HCT116 (cell line): ENCODE measurements around the gene SGMS1. TPM values are rescaled to one million over a fixed set of nuclear protein-coding genes. Genes with fewer than 3 reads are reported as not detected.

Experiments used
- ATAC-seq: fragments of 200-7000 bp; cut with Tn5 transposase; 2 replicates; pipeline ENCODE4 v1.9.1; 2020; ENCODE audit warnings: mild to moderate bottlenecking, moderate library complexity
- BruUV-seq: library from RNA; stranded (reverse); fragments of 400-500 nt; replicated peaks from 2 replicates; lab custom pipeline; 2021; lab: Mats Ljungman, UMichigan
- CTCF ChIA-PET: fragments of 300-600 bp; sonication (Branson Sonifier 250); formaldehyde crosslinking; loops from one replicate; lab custom pipeline; 2021; ENCODE audit warnings: antibody characterized with exemption; lab: Charles Lee
- POLR2A ChIA-PET: fragments of 300-600, 350-600 bp; sonication (Branson Sonifier 250); formaldehyde crosslinking; loops from one replicate; lab custom pipeline; 2021; ENCODE audit warnings: antibody characterized with exemption; lab: Charles Lee
- RAD21 ChIA-PET, 2 experiments: fragments of 300-600 bp; sonication (Branson Sonifier 250); formaldehyde crosslinking; loops; one replicate each; lab custom pipeline; 2023; ENCODE audit warnings: low total read pairs in 2 of 2; ENCODE audit not compliant: uncharacterized antibody in 2 of 2, unreplicated experiment in 2 of 2, low non-redundant PET in 1 of 2; lab: Charles Lee
- DNase-seq: peaks from one replicate; pipeline ENCODE4 v3.0.0-alpha.2; 2010; ENCODE audit warnings: low read depth, low spot score
- H2AFZ ChIP-seq: fragments of 200-600 bp; shearing (Covaris generic), sonication (generic); 2 replicates; pipeline ENCODE4 v1.6.1; 2017; ENCODE audit warnings: low read depth, mixed run types, mixed read lengths, antibody characterized with exemption, low read length; ENCODE audit not compliant: poor library complexity, severe bottlenecking
- H3K27ac ChIP-seq: 2 replicates; pipeline ENCODE4 v1.5.1; 2012; ENCODE audit warnings: low read depth, low read length
- H3K27me3 ChIP-seq: fragments of 200-600 bp; sonication (generic); 2 replicates; pipeline ENCODE4 v1.6.1; 2016; ENCODE audit warnings: mixed run types, low read length, mixed read lengths; ENCODE audit not compliant: insufficient read depth
- H3K36me3 ChIP-seq, 2 experiments: fragments of 200-500 bp in 1 of 2; fragments of 200-600 bp in 1 of 2; sonication (Bioruptor generic) in 1 of 2; sonication (generic) in 1 of 2; 2 replicates each; pipeline versions ENCODE4 v1.5.1 to v1.6.1; 2014 to 2016; ENCODE audit warnings: low read length in 2 of 2, inconsistent platforms in 1 of 2, mixed read lengths in 1 of 2, mixed run types in 1 of 2; ENCODE audit not compliant: insufficient read depth in 2 of 2, control insufficient read depth in 1 of 2
- H3K4me1 ChIP-seq, 2 experiments: fragments of 200-600 bp in 1 of 2; sonication (generic) in 1 of 2; 2 replicates each; pipeline versions ENCODE4 v1.5.1 to v1.6.1; 2012 to 2017; ENCODE audit warnings: low read length in 2 of 2, inconsistent platforms in 1 of 2, mild to moderate bottlenecking in 1 of 2, mixed read lengths in 1 of 2, mixed run types in 1 of 2, moderate library complexity in 1 of 2; ENCODE audit not compliant: insufficient read depth in 2 of 2, control insufficient read depth in 1 of 2
- H3K4me2 ChIP-seq: fragments of 200-600 bp; sonication (generic); 2 replicates; pipeline ENCODE4 v1.6.1; 2017; ENCODE audit warnings: mixed run types, low read length, mixed read lengths
- H3K4me3 ChIP-seq, 2 experiments: fragments of 200-600 bp in 1 of 2; sonication (generic) in 1 of 2; replicated peaks in 1 of 2; 2 replicates each; pipeline ENCODE4 v1.5.1; 2011 to 2016; ENCODE audit warnings: low read length in 2 of 2, control low read depth in 1 of 2, low read depth in 1 of 2, mild to moderate bottlenecking in 1 of 2, mixed read lengths in 1 of 2, mixed run types in 1 of 2
- H3K79me2 ChIP-seq: fragments of 200-600 bp; sonication (generic); 2 replicates; pipeline ENCODE4 v1.6.1; 2017; ENCODE audit warnings: mild to moderate bottlenecking, mixed run types, low read length, moderate library complexity, mixed read lengths; ENCODE audit not compliant: insufficient read depth
- H3K9ac ChIP-seq: fragments of 200-600 bp; sonication (generic); 2 replicates; pipeline ENCODE4 v1.6.1; 2016; ENCODE audit warnings: low read length, mixed read lengths
- H3K9me2 ChIP-seq: fragments of 200-600 bp; sonication (generic), shearing (Covaris generic); 2 replicates; pipeline ENCODE4 v1.6.1; 2017; ENCODE audit warnings: mixed run types, mild to moderate bottlenecking, moderate library complexity; ENCODE audit not compliant: insufficient read depth
- H3K9me3 ChIP-seq, 2 experiments: fragments of 200-500 bp in 1 of 2; fragments of 200-600 bp in 1 of 2; sonication (Bioruptor generic) in 1 of 2; sonication (generic) in 1 of 2; 2 replicates each; pipeline ENCODE4 v1.6.1; 2014 to 2017; ENCODE audit warnings: low read length in 2 of 2, mixed read lengths in 2 of 2, inconsistent platforms in 1 of 2, low read depth in 1 of 2, mild to moderate bottlenecking in 1 of 2, mixed run types in 1 of 2, moderate library complexity in 1 of 2; ENCODE audit not compliant: control insufficient read depth in 1 of 2, insufficient read depth in 1 of 2
- H4K20me1 ChIP-seq: fragments of 200-600 bp; sonication (generic), shearing (Covaris generic); 2 replicates; pipeline ENCODE4 v1.6.1; 2017; ENCODE audit warnings: mixed run types, mild to moderate bottlenecking, moderate library complexity; ENCODE audit not compliant: insufficient read depth
- CBX3 ChIP-seq: IDR thresholded peaks from 2 replicates; pipeline ENCODE4 v1.6.1; 2012; ENCODE audit warnings: low read depth
- EGR1 ChIP-seq: IDR thresholded peaks from 2 replicates; pipeline ENCODE4 v1.6.1; 2012; ENCODE audit warnings: low read depth
- ELF1 ChIP-seq: IDR thresholded peaks from 2 replicates; pipeline ENCODE4 v1.6.1; 2012; ENCODE audit warnings: low read depth, borderline replicate concordance
- EZH2phosphoT487 ChIP-seq: fragments of 200-600 bp; IDR thresholded peaks from 2 replicates; pipeline ENCODE4 v1.6.1; 2018; ENCODE audit warnings: antibody characterized with exemption, borderline replicate concordance
- FOSL1 ChIP-seq: IDR thresholded peaks from 2 replicates; pipeline ENCODE4 v1.6.1; 2012; ENCODE audit warnings: low read depth
- JUND ChIP-seq: IDR thresholded peaks from 2 replicates; pipeline ENCODE4 v1.6.1; 2012
- POLR2AphosphoS5 ChIP-seq: IDR thresholded peaks from 2 replicates; pipeline ENCODE4 v1.6.1; 2011; ENCODE audit warnings: mild to moderate bottlenecking, low read depth, low read length, moderate library complexity
- RAD21 ChIP-seq: IDR thresholded peaks from 2 replicates; pipeline ENCODE4 v1.6.1; 2012; ENCODE audit warnings: low read depth, mild to moderate bottlenecking
- SIN3A ChIP-seq: IDR thresholded peaks from 2 replicates; pipeline ENCODE4 v1.6.1; 2012; ENCODE audit warnings: low read depth
- SP1 ChIP-seq: IDR thresholded peaks from 2 replicates; pipeline ENCODE4 v1.6.1; 2012; ENCODE audit warnings: low read depth
- SRF ChIP-seq: IDR thresholded peaks from 2 replicates; pipeline ENCODE4 v1.6.1; 2012; ENCODE audit warnings: low read depth
- YY1 ChIP-seq: IDR thresholded peaks from 2 replicates; pipeline ENCODE4 v1.6.1; 2011; ENCODE audit warnings: low read length, low read depth, moderate library complexity, mild to moderate bottlenecking; ENCODE audit not compliant: insufficient replicate concordance; ENCODE audit errors: extremely low read depth
- intact Hi-C: fragments of 100-400 bp; cut with micrococcal nuclease; formaldehyde crosslinking; loops from 2 replicates; pipeline ENCODE4 v1.10.0; 2022
- total RNA-seq: library from RNA; stranded (reverse); gene quantifications from one replicate; pipeline ENCODE4 v1.2.1, GENCODE V29; 2021; ENCODE audit not compliant: unreplicated experiment
- TF ChIP-seq, protein P1 (sequence below): IDR thresholded peaks from 2 replicates; pipeline ENCODE4 v1.6.1; 2012
- TF ChIP-seq, protein P2 (sequence below): IDR thresholded peaks from 2 replicates; pipeline ENCODE4 v1.6.1; 2011; ENCODE audit warnings: mild to moderate bottlenecking, low read length, moderate library complexity; ENCODE audit not compliant: insufficient replicate concordance; ENCODE audit errors: extremely low read depth
- TF ChIP-seq, protein P3 (sequence below): IDR thresholded peaks from 2 replicates; pipeline ENCODE4 v1.6.1; 2012
- TF ChIP-seq, protein P4 (sequence below): IDR thresholded peaks from 2 replicates; pipeline ENCODE4 v1.6.1; 2012; ENCODE audit warnings: low read depth

The SGMS1 gene
- total RNA-seq, 1 experiment from 2014 or later: 29.1 TPM

DNA sequence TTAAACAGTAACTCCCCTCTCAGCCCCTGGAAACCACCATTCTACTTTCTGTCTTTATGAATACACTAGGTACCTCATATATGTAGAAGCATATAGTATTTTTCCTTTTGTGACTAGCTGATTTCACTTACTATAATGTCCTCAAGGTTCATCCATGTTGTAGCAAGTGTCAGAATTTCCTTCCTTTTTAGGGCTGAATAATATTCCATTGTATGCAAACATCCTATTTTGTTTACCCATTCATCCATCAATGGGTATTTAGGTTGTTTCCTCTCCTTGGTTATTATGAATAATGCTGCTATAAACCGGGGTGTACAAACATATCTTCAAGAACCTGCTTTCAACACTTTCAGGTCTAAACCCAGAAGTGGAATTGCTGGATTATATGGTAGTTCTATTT, 125.3 kb downstream of the SGMS1 start:
- no peak overlapping the region for H3K9ac ChIP-seq
- H3K4me3 ChIP-seq: no peak overlapping the region
- intact Hi-C loops: no loop called here
- no peak overlapping the region for H2AFZ ChIP-seq
- BruUV-seq: no TSS peak
- no peaks in the 10 kb centered on the region for H3K9me2 ChIP-seq
- H3K79me2 ChIP-seq: no peaks in the 10 kb centered on the region
- ChIA-PET POLR2A (no interaction called here), CTCF (no interaction called here), RAD21 (no interaction called here)
- no peak for TF ChIP-seq EZH2phosphoT487
- TF ChIP-seq SP1: no peak
- DNase-seq (no peak), ATAC-seq (no peak)
- H3K9me3 ChIP-seq: no peaks in the 10 kb centered on the region
- H3K27ac ChIP-seq: no peak overlapping the region
- H3K4me1 ChIP-seq: peaks cover 10 to 15% of the 10 kb centered on the region in 2 experiments
- no peaks in the 10 kb centered on the region for H4K20me1 ChIP-seq
- H3K27me3 ChIP-seq: no peaks in the 10 kb centered on the region
- no peak overlapping the region for H3K4me2 ChIP-seq
- H3K36me3 ChIP-seq: no peaks in the 10 kb centered on the region

DNA sequence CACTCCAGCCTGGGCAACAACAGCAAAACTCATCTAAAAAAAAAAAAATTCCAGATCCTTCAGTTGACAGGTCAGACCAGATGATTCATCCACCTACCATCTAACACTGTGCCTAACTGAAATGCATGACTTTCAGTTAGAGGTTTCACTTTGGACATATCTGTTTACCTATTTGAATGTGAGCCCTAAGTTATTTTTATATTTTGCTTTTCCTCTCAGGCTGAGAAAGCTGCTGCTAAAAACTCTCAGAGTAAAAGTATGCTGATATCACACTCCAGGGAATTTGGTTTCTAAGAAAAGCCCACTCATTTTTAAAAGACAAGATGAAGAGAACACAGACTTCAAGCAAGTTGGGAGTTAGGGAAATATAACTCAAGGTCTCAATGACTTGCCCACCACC, 126.0 kb downstream of the SGMS1 start:
- Histone ChIP-seq H3K9me2 (no peaks in the 10 kb centered on the region), H3K4me3 (no peak overlapping the region), H2AFZ (no peak overlapping the region), H3K27me3 (no peaks in the 10 kb centered on the region), H3K27ac (no peak overlapping the region), H3K4me1 (peaks cover 10 to 15% of the 10 kb centered on the region in 2 experiments), H3K79me2 (no peaks in the 10 kb centered on the region), H3K4me2 (0 out of 2 replicates have a peak overlapping the region, but pooled peaks have one; percentile 8), H4K20me1 (no peaks in the 10 kb centered on the region), H3K36me3 (no peaks in the 10 kb centered on the region), H3K9ac (no peak overlapping the region), H3K9me3 (no peaks in the 10 kb centered on the region)
- POLR2A ChIA-PET: no interaction called here
- intact Hi-C loops: no loop called here
- TF ChIP-seq EGR1 (no peak), YY1 (no peak), SIN3A (no peak), FOSL1 (no peak), JUND (no peak), CBX3 (no peak), SRF (no peak), RAD21 (no peak), POLR2AphosphoS5 (no peak), SP1 (no peak), ELF1 (no peak), EZH2phosphoT487 (no peak)
- TF ChIP-seq, protein P1, sequence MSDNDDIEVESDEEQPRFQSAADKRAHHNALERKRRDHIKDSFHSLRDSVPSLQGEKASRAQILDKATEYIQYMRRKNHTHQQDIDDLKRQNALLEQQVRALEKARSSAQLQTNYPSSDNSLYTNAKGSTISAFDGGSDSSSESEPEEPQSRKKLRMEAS: no peak
- TF ChIP-seq, protein P2, sequence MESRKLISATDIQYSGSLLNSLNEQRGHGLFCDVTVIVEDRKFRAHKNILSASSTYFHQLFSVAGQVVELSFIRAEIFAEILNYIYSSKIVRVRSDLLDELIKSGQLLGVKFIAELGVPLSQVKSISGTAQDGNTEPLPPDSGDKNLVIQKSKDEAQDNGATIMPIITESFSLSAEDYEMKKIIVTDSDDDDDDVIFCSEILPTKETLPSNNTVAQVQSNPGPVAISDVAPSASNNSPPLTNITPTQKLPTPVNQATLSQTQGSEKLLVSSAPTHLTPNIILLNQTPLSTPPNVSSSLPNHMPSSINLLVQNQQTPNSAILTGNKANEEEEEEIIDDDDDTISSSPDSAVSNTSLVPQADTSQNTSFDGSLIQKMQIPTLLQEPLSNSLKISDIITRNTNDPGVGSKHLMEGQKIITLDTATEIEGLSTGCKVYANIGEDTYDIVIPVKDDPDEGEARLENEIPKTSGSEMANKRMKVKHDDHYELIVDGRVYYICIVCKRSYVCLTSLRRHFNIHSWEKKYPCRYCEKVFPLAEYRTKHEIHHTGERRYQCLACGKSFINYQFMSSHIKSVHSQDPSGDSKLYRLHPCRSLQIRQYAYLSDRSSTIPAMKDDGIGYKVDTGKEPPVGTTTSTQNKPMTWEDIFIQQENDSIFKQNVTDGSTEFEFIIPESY: no peak
- TF ChIP-seq, protein P3, sequence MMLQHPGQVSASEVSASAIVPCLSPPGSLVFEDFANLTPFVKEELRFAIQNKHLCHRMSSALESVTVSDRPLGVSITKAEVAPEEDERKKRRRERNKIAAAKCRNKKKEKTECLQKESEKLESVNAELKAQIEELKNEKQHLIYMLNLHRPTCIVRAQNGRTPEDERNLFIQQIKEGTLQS: no peak
- TF ChIP-seq, protein P4, sequence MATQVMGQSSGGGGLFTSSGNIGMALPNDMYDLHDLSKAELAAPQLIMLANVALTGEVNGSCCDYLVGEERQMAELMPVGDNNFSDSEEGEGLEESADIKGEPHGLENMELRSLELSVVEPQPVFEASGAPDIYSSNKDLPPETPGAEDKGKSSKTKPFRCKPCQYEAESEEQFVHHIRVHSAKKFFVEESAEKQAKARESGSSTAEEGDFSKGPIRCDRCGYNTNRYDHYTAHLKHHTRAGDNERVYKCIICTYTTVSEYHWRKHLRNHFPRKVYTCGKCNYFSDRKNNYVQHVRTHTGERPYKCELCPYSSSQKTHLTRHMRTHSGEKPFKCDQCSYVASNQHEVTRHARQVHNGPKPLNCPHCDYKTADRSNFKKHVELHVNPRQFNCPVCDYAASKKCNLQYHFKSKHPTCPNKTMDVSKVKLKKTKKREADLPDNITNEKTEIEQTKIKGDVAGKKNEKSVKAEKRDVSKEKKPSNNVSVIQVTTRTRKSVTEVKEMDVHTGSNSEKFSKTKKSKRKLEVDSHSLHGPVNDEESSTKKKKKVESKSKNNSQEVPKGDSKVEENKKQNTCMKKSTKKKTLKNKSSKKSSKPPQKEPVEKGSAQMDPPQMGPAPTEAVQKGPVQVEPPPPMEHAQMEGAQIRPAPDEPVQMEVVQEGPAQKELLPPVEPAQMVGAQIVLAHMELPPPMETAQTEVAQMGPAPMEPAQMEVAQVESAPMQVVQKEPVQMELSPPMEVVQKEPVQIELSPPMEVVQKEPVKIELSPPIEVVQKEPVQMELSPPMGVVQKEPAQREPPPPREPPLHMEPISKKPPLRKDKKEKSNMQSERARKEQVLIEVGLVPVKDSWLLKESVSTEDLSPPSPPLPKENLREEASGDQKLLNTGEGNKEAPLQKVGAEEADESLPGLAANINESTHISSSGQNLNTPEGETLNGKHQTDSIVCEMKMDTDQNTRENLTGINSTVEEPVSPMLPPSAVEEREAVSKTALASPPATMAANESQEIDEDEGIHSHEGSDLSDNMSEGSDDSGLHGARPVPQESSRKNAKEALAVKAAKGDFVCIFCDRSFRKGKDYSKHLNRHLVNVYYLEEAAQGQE: no peak
- CTCF ChIA-PET: no interaction called here
- DNase-seq (no peak), ATAC-seq (no peak)
- BruUV-seq: no TSS peak
- RAD21 ChIA-PET: no interaction called here
